A204.1 (cell line): ENCODE measurements around the gene OGFOD2.
"Not testable (repeated sequence)": the region's sequence is repeated elsewhere in the genome, so short reads cannot be mapped to it uniquely, and the experiment has no call there.

Source experiments
- FAIRE-seq: peaks from 2 replicates; lab custom pipeline; 2012; peaks lifted over from hg19 to GRCh38; lab: Jason Lieb, UNC

The OGFOD2 gene

GRCh38 chr12:123005081-123005626, 30.1 kb downstream of the OGFOD2 start:
- no peak for FAIRE-seq

DNA sequence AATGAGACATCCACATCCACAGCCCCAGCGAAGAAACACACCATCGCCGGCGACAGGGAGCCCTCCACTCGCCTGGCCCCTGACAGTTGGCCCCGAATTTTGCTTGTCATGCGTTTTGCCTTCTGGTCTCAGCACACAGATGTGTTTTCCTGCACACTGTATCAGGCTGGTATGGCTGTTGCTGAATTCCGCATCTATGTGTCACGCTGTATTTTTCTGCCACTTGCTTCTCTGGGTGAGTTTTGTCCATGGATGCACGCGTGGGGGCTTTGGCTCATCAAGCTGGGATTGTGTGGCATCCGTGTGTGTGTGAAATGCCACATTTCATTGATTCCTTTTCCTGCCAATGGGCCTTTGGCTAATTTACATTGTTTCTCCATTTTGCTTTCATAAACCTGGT, 31.9 kb downstream of the OGFOD2 start:
- FAIRE-seq: no peak

DNA sequence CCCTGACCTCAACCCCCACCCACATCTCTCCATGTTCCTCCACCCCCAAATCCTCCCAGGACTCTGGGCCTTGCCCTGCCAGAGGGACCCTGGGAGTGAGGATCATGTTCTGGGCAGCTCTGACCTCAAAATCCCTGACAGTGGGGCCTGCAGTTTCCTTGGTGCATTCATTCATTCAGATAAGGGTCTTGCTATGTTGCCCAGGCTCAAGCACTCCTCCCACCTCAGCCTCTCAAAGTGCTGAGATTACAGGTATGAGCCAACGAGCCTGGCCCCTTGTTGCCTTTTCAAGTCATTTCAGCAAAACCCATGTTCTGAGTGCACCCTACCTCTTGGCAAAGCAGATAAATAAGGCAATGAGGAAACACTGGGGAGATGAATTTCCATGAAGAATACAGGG, 35.1 kb downstream of the OGFOD2 start:
- FAIRE-seq: no peak

DNA sequence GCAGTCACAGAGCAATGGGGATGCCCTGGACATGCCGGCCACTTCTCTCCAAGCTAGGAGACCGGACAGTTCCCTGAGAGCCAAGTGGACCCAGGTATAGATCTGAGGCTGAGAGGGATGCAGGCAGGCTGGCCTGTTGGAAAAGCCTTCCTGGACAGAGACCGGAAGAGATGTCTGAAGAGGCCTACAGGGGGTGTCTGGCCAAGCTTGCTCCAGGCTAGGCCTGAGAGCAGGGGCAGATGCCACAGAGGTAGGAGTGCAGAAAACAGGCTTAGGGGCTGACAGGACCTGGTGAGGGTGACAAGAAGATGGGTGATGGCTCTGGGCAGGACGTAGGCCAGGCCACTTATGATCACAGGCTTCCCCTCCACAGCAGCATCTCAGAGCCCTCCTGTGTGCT, 35.6 kb downstream of the OGFOD2 start:
- no peak for FAIRE-seq

GRCh38 chr12:123011701-123012100, 36.7 kb downstream of the OGFOD2 start:
- FAIRE-seq: no peak

- no peak for FAIRE-seq
Observed at GRCh38 chr12:123013185-123014095, 38.4 kb downstream of the OGFOD2 start.

DNA sequence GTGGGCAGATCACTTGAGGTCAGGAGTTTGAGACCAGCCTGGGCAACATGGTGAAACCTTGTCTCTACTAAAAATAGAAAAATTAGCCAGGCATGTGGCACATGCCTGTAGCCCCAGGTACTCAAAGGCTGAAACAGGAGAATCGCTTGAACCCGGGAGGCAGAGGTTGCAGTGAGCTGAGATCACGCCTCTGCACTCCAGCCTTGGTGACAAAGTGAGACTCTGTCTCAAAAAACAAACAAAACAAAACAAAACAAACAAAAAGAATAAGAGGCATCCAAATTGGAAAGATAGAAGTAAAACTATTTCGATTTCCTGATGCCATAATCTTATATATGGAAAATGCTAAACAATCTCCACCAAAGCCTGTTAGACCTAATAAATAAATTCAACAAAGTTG, 39.4 kb downstream of the OGFOD2 start:
- not testable (repeated sequence) for FAIRE-seq

DNA sequence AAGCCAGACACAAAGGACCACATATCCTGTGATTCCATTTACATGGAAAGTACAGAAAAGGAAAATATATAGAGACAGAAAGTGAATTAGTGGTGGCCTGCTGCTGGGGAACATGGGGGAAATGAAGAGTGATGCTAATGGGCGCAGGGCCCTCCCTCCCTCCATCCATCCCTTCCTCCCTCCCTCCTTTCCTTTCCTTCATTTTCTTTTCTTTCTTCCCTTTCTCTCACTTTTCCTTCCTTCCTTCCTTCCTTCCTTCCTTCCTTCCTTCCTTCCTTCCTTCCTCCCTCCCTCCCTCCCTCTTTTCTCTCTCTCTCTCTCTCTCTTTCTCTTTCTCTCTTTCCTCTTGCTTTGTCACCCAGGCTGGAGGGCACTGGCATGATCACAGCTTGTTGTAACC, 42.7 kb downstream of the OGFOD2 start:
- no peak for FAIRE-seq

GRCh38 chr12:123019841-123020138, 44.7 kb downstream of the OGFOD2 start:
- no peak for FAIRE-seq

- FAIRE-seq: no peak
Observed at GRCh38 chr12:123021688-123022604, 46.9 kb downstream of the OGFOD2 start.

DNA sequence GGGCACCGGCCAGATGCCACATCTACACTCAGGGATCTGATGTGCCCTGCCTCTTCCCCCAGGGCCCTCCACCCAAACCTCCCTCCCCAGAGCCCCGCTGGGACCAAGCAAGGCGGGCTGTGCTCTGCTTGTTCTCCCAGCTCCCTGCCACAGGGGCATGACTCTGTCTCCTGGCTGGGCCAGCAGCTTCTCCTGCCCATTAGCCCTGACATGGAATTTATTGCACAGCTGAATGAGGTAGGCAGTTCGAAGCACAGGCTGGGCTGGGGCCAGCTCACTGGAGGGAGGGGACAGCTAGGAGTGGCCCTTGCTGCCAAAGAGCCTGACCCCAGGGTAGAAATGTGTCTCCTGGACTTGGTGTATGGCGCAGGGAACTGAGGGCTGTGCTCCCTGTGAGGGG, 47.8 kb downstream of the OGFOD2 start:
- no peak for FAIRE-seq

DNA sequence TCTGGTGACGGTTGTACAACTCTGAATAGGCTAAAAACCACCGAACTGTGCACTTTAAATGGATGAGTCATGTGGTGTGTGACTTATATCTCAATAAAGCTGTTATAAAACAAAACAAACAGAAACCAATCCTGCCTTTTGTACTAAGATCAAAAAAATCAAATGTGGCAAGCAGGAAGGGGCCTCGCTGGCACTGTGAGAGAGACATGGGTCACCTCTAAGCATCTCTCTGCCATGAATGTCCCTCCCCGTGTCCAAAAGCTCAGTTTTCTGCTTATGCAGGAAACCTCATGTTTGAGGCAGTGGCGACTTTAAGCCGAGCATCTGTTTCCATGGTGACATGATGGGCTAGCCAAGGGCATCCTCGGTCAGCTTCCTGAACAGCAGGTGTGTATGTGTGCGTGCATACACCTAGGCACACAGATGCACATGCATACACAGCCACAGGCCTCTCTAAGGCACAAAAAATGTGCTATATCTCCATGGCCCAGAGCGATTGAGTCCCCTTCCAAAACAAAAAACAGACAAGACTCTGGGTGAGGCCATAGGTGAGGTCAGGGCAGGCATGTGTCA, 49.9 kb downstream of the OGFOD2 start:
- FAIRE-seq: no peak

GRCh38 chr12:123026094-123026853, 51.2 kb downstream of the OGFOD2 start:
- no peak for FAIRE-seq

GRCh38 chr12:123027726-123028445, 52.8 kb downstream of the OGFOD2 start:
- FAIRE-seq: no peak

GRCh38 chr12:123028475-123028874, 53.4 kb downstream of the OGFOD2 start:
- no peak for FAIRE-seq

DNA sequence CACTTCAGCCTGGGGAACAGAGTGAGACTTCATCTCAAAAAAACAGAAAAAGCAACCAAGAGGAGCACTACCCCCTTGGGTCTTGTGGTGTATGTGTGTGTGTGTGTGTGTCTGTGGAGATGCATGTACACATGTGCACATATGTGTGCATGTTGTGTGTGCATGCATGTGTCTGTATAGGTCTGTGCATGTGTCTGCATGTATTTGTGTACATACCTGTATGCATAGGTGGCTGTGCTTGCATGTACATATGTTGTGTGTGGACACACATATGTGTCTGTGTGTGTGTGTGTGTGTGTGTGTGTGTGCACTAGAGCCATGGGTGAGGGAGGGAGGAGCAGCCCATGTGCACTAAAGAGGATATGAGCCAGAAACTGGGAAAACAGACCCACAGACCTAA, 54.5 kb downstream of the OGFOD2 start:
- no peak for FAIRE-seq
